Endothelial cell of umbilical vein (primary cell): ENCODE measurements around the gene TPCN2. TPM values are rescaled to one million over a fixed set of nuclear protein-coding genes. Genes with fewer than 3 reads are reported as not detected.

Source experiments
- BruUV-seq: library from RNA; stranded (reverse); fragments of 400-500 nt; replicated peaks from 2 replicates; lab custom pipeline; 2021; lab: Mats Ljungman, UMichigan
- CTCF ChIA-PET: fragments of 300-600, 350-600 bp; sonication (Branson Sonifier 250); formaldehyde crosslinking; loops from one replicate; lab custom pipeline; 2021; ENCODE audit warnings: antibody characterized with exemption, inconsistent platforms; lab: Charles Lee
- POLR2A ChIA-PET: fragments of 300-600, 350-600 bp; sonication (Branson Sonifier 250); formaldehyde crosslinking; loops from one replicate; lab custom pipeline; 2021; ENCODE audit warnings: antibody characterized with exemption, inconsistent platforms; lab: Charles Lee
- DNase-seq: peaks from one replicate; pipeline ENCODE4 v3.0.0-alpha.2; 2011; ENCODE audit warnings: low read depth, low spot score
- FAIRE-seq: peaks from 2 replicates; lab custom pipeline; 2011; peaks lifted over from hg19 to GRCh38; lab: Jason Lieb, UNC
- H2AFZ ChIP-seq: 2 replicates; pipeline ENCODE4 v1.6.0; 2012; ENCODE audit warnings: low read depth, low read length, control low read depth, inconsistent platforms
- H3K27ac ChIP-seq: 2 replicates; pipeline ENCODE4 v1.5.1; 2011; ENCODE audit warnings: low read depth, mild to moderate bottlenecking, control low read depth, low read length, moderate library complexity; ENCODE audit not compliant: insufficient read depth
- H3K27me3 ChIP-seq, 2 experiments: 2 replicates each; pipeline versions ENCODE4 v1.6.0 to v1.6.1; 2011; ENCODE audit warnings: low read length in 2 of 2, mixed read lengths in 1 of 2; ENCODE audit not compliant: control insufficient read depth in 2 of 2, insufficient read depth in 2 of 2
- H3K36me3 ChIP-seq, 2 experiments: 2 replicates in 1 of 2; 3 replicates in 1 of 2; pipeline ENCODE4 v1.5.1; 2011; ENCODE audit warnings: low read length in 2 of 2, mild to moderate bottlenecking in 1 of 2, moderate library complexity in 1 of 2; ENCODE audit not compliant: control insufficient read depth in 2 of 2, insufficient read depth in 2 of 2; ENCODE audit errors: extremely low read depth in 1 of 2
- H3K4me1 ChIP-seq: 3 replicates; pipeline ENCODE4 v1.5.1; 2011; ENCODE audit warnings: mild to moderate bottlenecking, low read length; ENCODE audit not compliant: control insufficient read depth, insufficient read depth; ENCODE audit errors: extremely low read depth
- H3K4me2 ChIP-seq: 2 replicates; pipeline ENCODE4 v1.6.1; 2011; ENCODE audit warnings: low read length, control low read depth, mixed read lengths; ENCODE audit not compliant: insufficient read depth
- H3K4me3 ChIP-seq, 3 experiments: fragments of 200-600 bp in 1 of 3; sonication (generic), shearing (Covaris generic) in 1 of 3; replicated peaks in 1 of 3; 2 replicates each; pipeline ENCODE4 v1.5.1; 2011 to 2016; ENCODE audit warnings: control low read depth in 3 of 3, low read length in 3 of 3, mild to moderate bottlenecking in 2 of 3, inconsistent platforms in 1 of 3, low read depth in 1 of 3, moderate library complexity in 1 of 3; ENCODE audit not compliant: insufficient read depth in 1 of 3
- H3K79me2 ChIP-seq: 2 replicates; pipeline ENCODE4 v1.6.0; 2012; ENCODE audit warnings: low read length, inconsistent platforms; ENCODE audit not compliant: control insufficient read depth, insufficient read depth
- H3K9ac ChIP-seq: replicated peaks from 2 replicates; pipeline ENCODE3; 2011; ENCODE audit warnings: low read length, control low read depth; ENCODE audit not compliant: insufficient read depth; ENCODE audit errors: extremely low read depth
- H3K9me1 ChIP-seq: replicated peaks from 3 replicates; pipeline ENCODE4 v1.6.0; 2011; ENCODE audit warnings: mild to moderate bottlenecking, low read length; ENCODE audit not compliant: control insufficient read depth, insufficient read depth; ENCODE audit errors: extremely low read depth
- H3K9me3 ChIP-seq: replicated peaks from 2 replicates; pipeline ENCODE4 v1.5.1; 2012; ENCODE audit warnings: low read length, inconsistent platforms; ENCODE audit not compliant: control insufficient read depth, insufficient read depth
- H4K20me1 ChIP-seq: replicated peaks from 2 replicates; pipeline ENCODE3; 2011; ENCODE audit warnings: mild to moderate bottlenecking, low read length; ENCODE audit not compliant: control insufficient read depth, insufficient read depth; ENCODE audit errors: extremely low read depth
- CTCF ChIP-seq, 2 donors: IDR thresholded peaks; 1 replicate in 1 of 2; 2 replicates in 1 of 2; pipeline ENCODE4 v1.5.1; 2011; ENCODE audit warnings: low read length in 2 of 2, mild to moderate bottlenecking in 2 of 2, moderate library complexity in 2 of 2, control low read depth in 1 of 2, inconsistent platforms in 1 of 2, low read depth in 1 of 2; ENCODE audit not compliant: insufficient read depth in 1 of 2; ENCODE audit errors: extremely low read depth in 1 of 2
- EZH2 ChIP-seq: IDR thresholded peaks from 2 replicates; pipeline ENCODE4 v1.6.1; 2012; ENCODE audit warnings: borderline replicate concordance, low read depth, mild to moderate bottlenecking, moderate library complexity, low read length, inconsistent platforms; ENCODE audit not compliant: severe bottlenecking
- FOS ChIP-seq: IDR thresholded peaks from 2 replicates; pipeline ENCODE4 v1.6.1; 2011; ENCODE audit warnings: mild to moderate bottlenecking, low read length, moderate library complexity, borderline replicate concordance; ENCODE audit not compliant: insufficient read depth
- GATA2 ChIP-seq: IDR thresholded peaks from 2 replicates; pipeline ENCODE4 v1.7.0; 2011; ENCODE audit warnings: low read depth, mild to moderate bottlenecking, moderate library complexity, mixed read lengths, low read length; ENCODE audit not compliant: insufficient read length, insufficient read depth
- JUN ChIP-seq: IDR thresholded peaks from 2 replicates; pipeline ENCODE4 v1.6.1; 2011; ENCODE audit warnings: borderline replicate concordance, low read depth; ENCODE audit not compliant: insufficient read length, insufficient read depth
- MAX ChIP-seq: IDR thresholded peaks from 2 replicates; pipeline ENCODE4 v1.6.1; 2011; ENCODE audit not compliant: insufficient read depth, insufficient read length
- MYC ChIP-seq: IDR thresholded peaks from one replicate; pipeline ENCODE4 v1.6.1; 2011; ENCODE audit warnings: mild to moderate bottlenecking, low read depth, low read length
- POLR2A ChIP-seq: IDR thresholded peaks from 2 replicates; pipeline ENCODE4 v1.6.1; 2012; ENCODE audit warnings: low read depth, mild to moderate bottlenecking, control low read depth, low read length
- POLR2AphosphoS5 ChIP-seq: IDR thresholded peaks from 2 replicates; pipeline ENCODE4 v1.6.1; 2012; ENCODE audit warnings: low read depth, mild to moderate bottlenecking, control low read depth, low read length, moderate library complexity; ENCODE audit not compliant: insufficient read depth
- dilution Hi-C: fragments of 300-500 bp; cut with MboI; formaldehyde crosslinking; loops from one replicate; pipeline ENCODE4 v1.15.0; 2019; ENCODE audit warnings: low sequenced_read_pairs; ENCODE audit not compliant: extremely low pct_ligation_motif_present
- intact Hi-C: fragments of 100-400 bp; cut with micrococcal nuclease; formaldehyde crosslinking; loops from one replicate; pipeline ENCODE4 v1.10.0; 2022
- polyA plus RNA-seq, 4 experiments: library from polyadenylated mRNA; depleted of rRNA in 3 of 4; stranded (reverse) in 3 of 4; unstranded in 1 of 4; fragments of >200 nt; gene quantifications; 2 replicates each; pipeline versions ENCODE4 v1.2.1 to v1.2.3, GENCODE V29; 2011 to 2012; ENCODE audit warnings: missing spikeins in 1 of 4
- total RNA-seq: library from RNA; stranded (reverse); gene quantifications from 2 replicates; pipeline ENCODE4 v1.2.3, GENCODE V29; 2021

The TPCN2 gene
- total and polyA plus RNA-seq, 2 donors (not counting 3 experiments of a cell fraction or from before 2014, with no cell fraction given) = 10.3 to 13.4 TPM

GRCh38 chr11:69148377-69148762, 99.6 kb downstream of the TPCN2 start:
- no peak for DNase-seq
- no peaks in the 10 kb centered on the region for H3K4me1 ChIP-seq
- no peaks in the 10 kb centered on the region for H3K79me2 ChIP-seq
- no peak overlapping the region for H3K4me2 ChIP-seq
- H4K20me1 ChIP-seq = no peaks in the 10 kb centered on the region
- ChIA-PET POLR2A (no interaction called here), CTCF (interaction anchor here (1.9 kb wide), 1 partner anchor 17 kb away, joined by 6 read pairs; no protein-coding TSS in a partner anchor)
- H3K9me1 ChIP-seq = no peaks in the 10 kb centered on the region
- H3K9ac ChIP-seq = no peak overlapping the region
- no peak for FAIRE-seq
- no peak overlapping the region for H3K27ac ChIP-seq
- no peaks in the 10 kb centered on the region for H3K36me3 ChIP-seq
- H3K9me3 ChIP-seq = no peaks in the 10 kb centered on the region
- peaks cover 7 to 16% of the 10 kb centered on the region in 2 experiments for H3K27me3 ChIP-seq
- no TSS peak for BruUV-seq
- dilution Hi-C loops = no loop called here
- TF ChIP-seq FOS (no peak), GATA2 (no peak), MAX (no peak), MYC (no peak), POLR2A (no peak), EZH2 (no peak), JUN (no peak), POLR2AphosphoS5 (no peak), CTCF (IDR thresholded peaks at IDR 0.05; ENCODE audit: extremely low read depth in 1 of 2, insufficient read depth in 1 of 2, low read depth in 1 of 2, low read length in 2 of 2) (no peak)
- H3K4me3 ChIP-seq = no peak overlapping the region
- H2AFZ ChIP-seq = no peak overlapping the region
- intact Hi-C loops = no loop called here
